HepG2 (cell line): ENCODE data around the gene FAM3A.

Source experiments
- EZH2 ChIP-seq: conservative IDR thresholded peaks from 2 replicates; pipeline ENCODE4 v1.6.1; 2012; ENCODE audit warnings: mild to moderate bottlenecking, low read depth, low read length, moderate library complexity
- JUN ChIP-seq: sonication (generic); formaldehyde crosslinking; IDR thresholded peaks from 2 replicates; pipeline ENCODE4 v1.4.0; 2020; ENCODE audit warnings: mild to moderate bottlenecking, missing genetic modification reagents
- MYC ChIP-seq: sonication (generic); formaldehyde crosslinking; IDR thresholded peaks from 2 replicates; pipeline ENCODE4 v1.9.0; 2021; ENCODE audit warnings: missing genetic modification reagents, borderline replicate concordance
- NFATC3 ChIP-seq: sonication (generic); formaldehyde crosslinking; IDR thresholded peaks from 2 replicates; pipeline ENCODE4 v1.5.1; 2020; ENCODE audit warnings: mild to moderate bottlenecking, missing genetic modification reagents
- TCF12 ChIP-seq, 2 experiments: fragments of 450-650 bp in 1 of 2; sonication (generic) in 1 of 2; formaldehyde crosslinking in 1 of 2; IDR thresholded peaks; 2 replicates each; pipeline versions ENCODE4 v1.6.1 to v1.8.0; 2017 to 2022; ENCODE audit warnings: antibody characterized with exemption in 1 of 2, mild to moderate bottlenecking in 1 of 2, missing genetic modification reagents in 1 of 2, moderate library complexity in 1 of 2
- TF ChIP-seq, protein P1 (sequence below): sonication (generic); formaldehyde crosslinking; IDR thresholded peaks from 2 replicates; pipeline ENCODE4 v1.8.0; 2022; ENCODE audit warnings: missing genetic modification reagents, mild to moderate bottlenecking, moderate library complexity, borderline replicate concordance
- TF ChIP-seq, protein P2 (sequence below): sonication (generic); formaldehyde crosslinking; IDR thresholded peaks from 2 replicates; pipeline ENCODE4 v1.5.0; 2020; ENCODE audit warnings: mild to moderate bottlenecking, missing genetic modification reagents, moderate library complexity
- TF ChIP-seq, protein P3 (sequence below): sonication (generic); formaldehyde crosslinking; IDR thresholded peaks from 2 replicates; pipeline ENCODE4 v1.4.0; 2020; ENCODE audit warnings: missing genetic modification reagents
- TF ChIP-seq, protein P4 (sequence below): sonication (generic); formaldehyde crosslinking; IDR thresholded peaks from 2 replicates; pipeline ENCODE4 v1.4.0; 2020; ENCODE audit warnings: missing genetic modification reagents
- TF ChIP-seq, protein P5 (sequence below): fragments of 450-650 bp; IDR thresholded peaks from 2 replicates; pipeline ENCODE4 v1.6.1; 2016

DNA sequence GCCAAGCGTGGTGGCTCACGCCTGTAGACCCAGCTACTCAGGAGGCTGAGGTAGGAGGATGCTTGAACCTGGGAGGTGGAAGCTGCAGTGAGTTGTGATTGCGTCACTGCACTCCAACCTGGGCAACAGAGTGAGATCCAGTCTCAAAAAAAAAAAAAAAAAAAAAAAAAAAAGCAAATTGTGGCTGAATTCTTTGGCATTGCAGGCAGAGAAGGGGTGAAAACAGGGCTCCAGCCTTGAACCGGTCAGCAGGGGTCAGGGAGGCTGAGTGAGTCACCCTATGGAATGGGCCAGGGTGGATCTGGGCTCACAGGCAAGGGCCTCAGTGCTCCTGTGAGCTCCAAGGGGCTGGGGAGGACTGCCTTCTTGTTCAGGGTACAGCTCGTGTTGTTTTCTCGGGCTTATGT is 13.2 kb upstream of the FAM3A start:
- TF ChIP-seq, protein P1, sequence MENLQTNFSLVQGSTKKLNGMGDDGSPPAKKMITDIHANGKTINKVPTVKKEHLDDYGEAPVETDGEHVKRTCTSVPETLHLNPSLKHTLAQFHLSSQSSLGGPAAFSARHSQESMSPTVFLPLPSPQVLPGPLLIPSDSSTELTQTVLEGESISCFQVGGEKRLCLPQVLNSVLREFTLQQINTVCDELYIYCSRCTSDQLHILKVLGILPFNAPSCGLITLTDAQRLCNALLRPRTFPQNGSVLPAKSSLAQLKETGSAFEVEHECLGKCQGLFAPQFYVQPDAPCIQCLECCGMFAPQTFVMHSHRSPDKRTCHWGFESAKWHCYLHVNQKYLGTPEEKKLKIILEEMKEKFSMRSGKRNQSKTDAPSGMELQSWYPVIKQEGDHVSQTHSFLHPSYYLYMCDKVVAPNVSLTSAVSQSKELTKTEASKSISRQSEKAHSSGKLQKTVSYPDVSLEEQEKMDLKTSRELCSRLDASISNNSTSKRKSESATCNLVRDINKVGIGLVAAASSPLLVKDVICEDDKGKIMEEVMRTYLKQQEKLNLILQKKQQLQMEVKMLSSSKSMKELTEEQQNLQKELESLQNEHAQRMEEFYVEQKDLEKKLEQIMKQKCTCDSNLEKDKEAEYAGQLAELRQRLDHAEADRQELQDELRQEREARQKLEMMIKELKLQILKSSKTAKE (CRISPR knock-in tag) = no peak
- TF ChIP-seq, protein P2, sequence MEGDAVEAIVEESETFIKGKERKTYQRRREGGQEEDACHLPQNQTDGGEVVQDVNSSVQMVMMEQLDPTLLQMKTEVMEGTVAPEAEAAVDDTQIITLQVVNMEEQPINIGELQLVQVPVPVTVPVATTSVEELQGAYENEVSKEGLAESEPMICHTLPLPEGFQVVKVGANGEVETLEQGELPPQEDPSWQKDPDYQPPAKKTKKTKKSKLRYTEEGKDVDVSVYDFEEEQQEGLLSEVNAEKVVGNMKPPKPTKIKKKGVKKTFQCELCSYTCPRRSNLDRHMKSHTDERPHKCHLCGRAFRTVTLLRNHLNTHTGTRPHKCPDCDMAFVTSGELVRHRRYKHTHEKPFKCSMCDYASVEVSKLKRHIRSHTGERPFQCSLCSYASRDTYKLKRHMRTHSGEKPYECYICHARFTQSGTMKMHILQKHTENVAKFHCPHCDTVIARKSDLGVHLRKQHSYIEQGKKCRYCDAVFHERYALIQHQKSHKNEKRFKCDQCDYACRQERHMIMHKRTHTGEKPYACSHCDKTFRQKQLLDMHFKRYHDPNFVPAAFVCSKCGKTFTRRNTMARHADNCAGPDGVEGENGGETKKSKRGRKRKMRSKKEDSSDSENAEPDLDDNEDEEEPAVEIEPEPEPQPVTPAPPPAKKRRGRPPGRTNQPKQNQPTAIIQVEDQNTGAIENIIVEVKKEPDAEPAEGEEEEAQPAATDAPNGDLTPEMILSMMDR (CRISPR knock-in tag) = no peak
- TF ChIP-seq NFATC3 (CRISPR knock-in tag) (no peak), JUN (CRISPR knock-in tag) (no peak), MYC (CRISPR knock-in tag) (no peak), TCF12 (IDR thresholded peaks at IDR 0.05) (no peak), TCF12 (CRISPR knock-in tag; IDR thresholded peaks at IDR 0.05) (no peak), EZH2 (no peak)
- TF ChIP-seq, protein P3, sequence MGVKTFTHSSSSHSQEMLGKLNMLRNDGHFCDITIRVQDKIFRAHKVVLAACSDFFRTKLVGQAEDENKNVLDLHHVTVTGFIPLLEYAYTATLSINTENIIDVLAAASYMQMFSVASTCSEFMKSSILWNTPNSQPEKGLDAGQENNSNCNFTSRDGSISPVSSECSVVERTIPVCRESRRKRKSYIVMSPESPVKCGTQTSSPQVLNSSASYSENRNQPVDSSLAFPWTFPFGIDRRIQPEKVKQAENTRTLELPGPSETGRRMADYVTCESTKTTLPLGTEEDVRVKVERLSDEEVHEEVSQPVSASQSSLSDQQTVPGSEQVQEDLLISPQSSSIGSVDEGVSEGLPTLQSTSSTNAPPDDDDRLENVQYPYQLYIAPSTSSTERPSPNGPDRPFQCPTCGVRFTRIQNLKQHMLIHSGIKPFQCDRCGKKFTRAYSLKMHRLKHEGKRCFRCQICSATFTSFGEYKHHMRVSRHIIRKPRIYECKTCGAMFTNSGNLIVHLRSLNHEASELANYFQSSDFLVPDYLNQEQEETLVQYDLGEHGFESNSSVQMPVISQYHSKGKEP = no peak
- TF ChIP-seq, protein P4, sequence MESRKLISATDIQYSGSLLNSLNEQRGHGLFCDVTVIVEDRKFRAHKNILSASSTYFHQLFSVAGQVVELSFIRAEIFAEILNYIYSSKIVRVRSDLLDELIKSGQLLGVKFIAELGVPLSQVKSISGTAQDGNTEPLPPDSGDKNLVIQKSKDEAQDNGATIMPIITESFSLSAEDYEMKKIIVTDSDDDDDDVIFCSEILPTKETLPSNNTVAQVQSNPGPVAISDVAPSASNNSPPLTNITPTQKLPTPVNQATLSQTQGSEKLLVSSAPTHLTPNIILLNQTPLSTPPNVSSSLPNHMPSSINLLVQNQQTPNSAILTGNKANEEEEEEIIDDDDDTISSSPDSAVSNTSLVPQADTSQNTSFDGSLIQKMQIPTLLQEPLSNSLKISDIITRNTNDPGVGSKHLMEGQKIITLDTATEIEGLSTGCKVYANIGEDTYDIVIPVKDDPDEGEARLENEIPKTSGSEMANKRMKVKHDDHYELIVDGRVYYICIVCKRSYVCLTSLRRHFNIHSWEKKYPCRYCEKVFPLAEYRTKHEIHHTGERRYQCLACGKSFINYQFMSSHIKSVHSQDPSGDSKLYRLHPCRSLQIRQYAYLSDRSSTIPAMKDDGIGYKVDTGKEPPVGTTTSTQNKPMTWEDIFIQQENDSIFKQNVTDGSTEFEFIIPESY (CRISPR knock-in tag) = no peak
- TF ChIP-seq, protein P5, sequence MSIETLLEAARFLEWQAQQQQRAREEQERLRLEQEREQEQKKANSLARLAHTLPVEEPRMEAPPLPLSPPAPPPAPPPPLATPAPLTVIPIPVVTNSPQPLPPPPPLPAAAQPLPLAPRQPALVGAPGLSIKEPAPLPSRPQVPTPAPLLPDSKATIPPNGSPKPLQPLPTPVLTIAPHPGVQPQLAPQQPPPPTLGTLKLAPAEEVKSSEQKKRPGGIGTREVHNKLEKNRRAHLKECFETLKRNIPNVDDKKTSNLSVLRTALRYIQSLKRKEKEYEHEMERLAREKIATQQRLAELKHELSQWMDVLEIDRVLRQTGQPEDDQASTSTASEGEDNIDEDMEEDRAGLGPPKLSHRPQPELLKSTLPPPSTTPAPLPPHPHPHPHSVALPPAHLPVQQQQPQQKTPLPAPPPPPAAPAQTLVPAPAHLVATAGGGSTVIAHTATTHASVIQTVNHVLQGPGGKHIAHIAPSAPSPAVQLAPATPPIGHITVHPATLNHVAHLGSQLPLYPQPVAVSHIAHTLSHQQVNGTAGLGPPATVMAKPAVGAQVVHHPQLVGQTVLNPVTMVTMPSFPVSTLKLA = no peak
